Central memory CD4-positive, alpha-beta T cell (primary cell): ENCODE results near the gene MEGF6.
A peak's percentile ranks its signal among the peaks of the same experiment; 100 is the strongest.

Source experiments
- DNase-seq: peaks from one replicate; pipeline ENCODE4 v3.0.0; 2022
- total RNA-seq, 3 experiments: gene quantifications; one replicate each; lab custom pipeline; 2026; lab: John Stamatoyannopoulos, UW

MEGF6 gene
- total RNA-seq, result 2.0 to 287 (median 243) reads per million in 3 experiments

- DNase-seq, result no peak
These were observed at the start of gene MEGF6 for GRCh38 chr1:3611170-3612019. Gene MEGF6 (minus strand): TSS chr1:3611508. CDS start chr1:3611268, 240 bp downstream.

- no peak for DNase-seq
These were observed 49.4 kb upstream of the MEGF6 start for GRCh38 chr1:3660704-3661103.

- no peak for DNase-seq
These were observed 47.8 kb upstream of the MEGF6 start for GRCh38 chr1:3659093-3659492.

GRCh38 chr1:3658231-3658615 is 46.9 kb upstream of the MEGF6 start:
- no peak for DNase-seq

GRCh38 chr1:3657578-3658230 is 46.4 kb upstream of the MEGF6 start:
- no peak for DNase-seq

GRCh38 chr1:3657096-3657475 is 45.8 kb upstream of the MEGF6 start:
- no peak for DNase-seq

GRCh38 chr1:3656450-3657095 is 45.3 kb upstream of the MEGF6 start:
- DNase-seq, result no peak

GRCh38 chr1:3654549-3655281 is 43.4 kb upstream of the MEGF6 start:
- no peak for DNase-seq

- no peak for DNase-seq
These were observed 41.9 kb upstream of the MEGF6 start for GRCh38 chr1:3653286-3653618.

GRCh38 chr1:3652548-3653285 is 41.4 kb upstream of the MEGF6 start:
- DNase-seq, result no peak

GRCh38 chr1:3651930-3652547 is 40.7 kb upstream of the MEGF6 start, which contains the start of gene TP73:
Gene TP73 (plus strand): TSS chr1:3652516. CDS start chr1:3682366, 29,850 bp downstream.
- DNase-seq, result no peak

GRCh38 chr1:3651026-3651929 is 40.0 kb upstream of the MEGF6 start:
- DNase-seq, result peak; percentile 7

GRCh38 chr1:3650248-3651025 is 39.1 kb upstream of the MEGF6 start:
- no peak for DNase-seq

GRCh38 chr1:3649342-3650247 is 38.3 kb upstream of the MEGF6 start, which contains the start of gene WRAP73:
Gene WRAP73 (minus strand): TSS chr1:3650103. CDS start chr1:3649999, 104 bp downstream.
- DNase-seq, result peak; percentile 86

- no peak for DNase-seq
These were observed 35.3 kb upstream of the MEGF6 start for GRCh38 chr1:3646596-3646995.

GRCh38 chr1:3645666-3646355 is 34.5 kb upstream of the MEGF6 start:
- no peak for DNase-seq

GRCh38 chr1:3645247-3645646 is 33.9 kb upstream of the MEGF6 start:
- no peak for DNase-seq

GRCh38 chr1:3644273-3644672 is 33.0 kb upstream of the MEGF6 start:
- DNase-seq, result no peak
